Measurements from ENCODE around the gene MED13. TPM values are rescaled to one million over a fixed set of nuclear protein-coding genes. Genes with fewer than 3 reads are reported as not detected.
"Not testable (repeated sequence)": the region's sequence is repeated elsewhere in the genome, so short reads cannot be mapped to it uniquely, and the experiment has no call there.

Gene MED13
- total RNA-seq, 1 donor from 2014 or later: 29.0 TPM

- Histone ChIP-seq H3K4me3 (no peak overlapping the region), H3K36me3 (no peaks in the 10 kb centered on the region), H3K27me3 (ENCODE audit: low read depth) (peaks cover 48% of the 10 kb centered on the region), H3K4me1 (no peaks in the 10 kb centered on the region), H3K9me3 (replicated peaks) (no peaks in the 10 kb centered on the region), H3K27ac (replicated peaks) (no peak overlapping the region)
- intact Hi-C loops (cut with micrococcal nuclease): no loop called here
- no peak for TF ChIP-seq CTCF (IDR thresholded peaks at IDR 0.05; ENCODE audit: borderline replicate concordance)
- DNase-seq: no peak
These were observed 15.6 kb upstream of the MED13 start for GRCh38 chr17:62080647-62081046.

- Histone ChIP-seq H3K27ac (replicated peaks) (no peak overlapping the region), H3K27me3 (ENCODE audit: low read depth) (peaks cover 51% of the 10 kb centered on the region), H3K36me3 (no peaks in the 10 kb centered on the region), H3K9me3 (replicated peaks) (no peaks in the 10 kb centered on the region), H3K4me3 (no peak overlapping the region), H3K4me1 (no peaks in the 10 kb centered on the region)
- TF ChIP-seq CTCF (IDR thresholded peaks at IDR 0.05; ENCODE audit: borderline replicate concordance): no peak
- no peak for DNase-seq
- intact Hi-C loops (cut with micrococcal nuclease): no loop called here
These were observed 12.9 kb upstream of the MED13 start for GRCh38 chr17:62078009-62078408.

- Histone ChIP-seq H3K27me3 (ENCODE audit: low read depth) (peaks cover 44% of the 10 kb centered on the region), H3K27ac (replicated peaks) (no peak overlapping the region), H3K36me3 (no peaks in the 10 kb centered on the region), H3K4me1 (no peaks in the 10 kb centered on the region), H3K9me3 (replicated peaks) (no peaks in the 10 kb centered on the region), H3K4me3 (no peak overlapping the region)
- no peak for DNase-seq
- no peak for TF ChIP-seq CTCF (IDR thresholded peaks at IDR 0.05; ENCODE audit: borderline replicate concordance)
- intact Hi-C loops (cut with micrococcal nuclease): no loop called here
These were observed 12.0 kb upstream of the MED13 start for GRCh38 chr17:62076864-62077788.

GRCh38 chr17:62075308-62075815 lies 10.3 kb upstream of the MED13 start:
- H3K27ac ChIP-seq (replicated peaks): no peak overlapping the region
- no peak for TF ChIP-seq CTCF (IDR thresholded peaks at IDR 0.05; ENCODE audit: borderline replicate concordance)
- no peaks in the 10 kb centered on the region for H3K4me1 ChIP-seq
- peaks cover 36% of the 10 kb centered on the region for H3K27me3 ChIP-seq (ENCODE audit: low read depth)
- intact Hi-C loops (cut with micrococcal nuclease): no loop called here
- no peaks in the 10 kb centered on the region for H3K36me3 ChIP-seq
- DNase-seq: no peak
- H3K4me3 ChIP-seq: no peak overlapping the region
- no peaks in the 10 kb centered on the region for H3K9me3 ChIP-seq (replicated peaks)

DNA sequence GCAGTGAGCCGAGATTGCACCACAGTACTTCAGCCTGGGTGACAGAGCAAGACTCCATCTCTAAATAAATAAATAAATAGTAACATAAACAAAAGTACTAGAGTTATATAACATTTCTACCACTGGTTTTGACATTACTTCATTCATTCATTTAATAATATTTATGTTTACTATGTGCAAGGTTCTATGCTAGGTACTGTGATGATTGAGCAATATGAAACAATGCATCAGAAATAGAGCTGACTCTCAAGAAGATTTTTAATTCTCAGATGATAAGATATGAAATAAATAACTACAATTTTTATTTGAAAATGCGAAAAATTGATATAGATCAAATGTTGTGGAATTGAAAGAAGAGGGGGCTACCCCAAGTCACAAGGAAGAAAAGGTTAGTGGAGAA lies 8.9 kb upstream of the MED13 start:
- Histone ChIP-seq H3K4me1 (no peaks in the 10 kb centered on the region), H3K4me3 (no peak overlapping the region), H3K27ac (replicated peaks) (no peak overlapping the region), H3K27me3 (ENCODE audit: low read depth) (peaks cover 29% of the 10 kb centered on the region), H3K9me3 (replicated peaks) (no peaks in the 10 kb centered on the region), H3K36me3 (no peaks in the 10 kb centered on the region)
- intact Hi-C loops (cut with micrococcal nuclease): no loop called here
- no peak for TF ChIP-seq CTCF (IDR thresholded peaks at IDR 0.05; ENCODE audit: borderline replicate concordance)
- DNase-seq: no peak

- H3K4me1 ChIP-seq; H3K9me3 ChIP-seq (replicated peaks); intact Hi-C loops (cut with micrococcal nuclease); DNase-seq; H3K27ac ChIP-seq (replicated peaks); H3K4me3 ChIP-seq; H3K36me3 ChIP-seq: not testable (repeated sequence)
- peaks cover 22% of the 10 kb centered on the region for H3K27me3 ChIP-seq (ENCODE audit: low read depth)
These were observed 7.8 kb upstream of the MED13 start for GRCh38 chr17:62072855-62073254.

Measured in left ventricle myocardium inferior (tissue), 1 donor.